HG03520 (cell line): Measurements from ENCODE around the gene USP20.

Experiments
- ATAC-seq: cut with Tn5 transposase; IDR thresholded peaks from one replicate; pipeline ENCODE4 v1.9.1; 2021; ENCODE audit warnings: mild to moderate bottlenecking, moderate library complexity; ENCODE audit not compliant: unreplicated experiment

USP20 gene

GRCh38 chr9:129871046-129871445 lies 35.8 kb downstream of the USP20 start:
- ATAC-seq: no peak

DNA sequence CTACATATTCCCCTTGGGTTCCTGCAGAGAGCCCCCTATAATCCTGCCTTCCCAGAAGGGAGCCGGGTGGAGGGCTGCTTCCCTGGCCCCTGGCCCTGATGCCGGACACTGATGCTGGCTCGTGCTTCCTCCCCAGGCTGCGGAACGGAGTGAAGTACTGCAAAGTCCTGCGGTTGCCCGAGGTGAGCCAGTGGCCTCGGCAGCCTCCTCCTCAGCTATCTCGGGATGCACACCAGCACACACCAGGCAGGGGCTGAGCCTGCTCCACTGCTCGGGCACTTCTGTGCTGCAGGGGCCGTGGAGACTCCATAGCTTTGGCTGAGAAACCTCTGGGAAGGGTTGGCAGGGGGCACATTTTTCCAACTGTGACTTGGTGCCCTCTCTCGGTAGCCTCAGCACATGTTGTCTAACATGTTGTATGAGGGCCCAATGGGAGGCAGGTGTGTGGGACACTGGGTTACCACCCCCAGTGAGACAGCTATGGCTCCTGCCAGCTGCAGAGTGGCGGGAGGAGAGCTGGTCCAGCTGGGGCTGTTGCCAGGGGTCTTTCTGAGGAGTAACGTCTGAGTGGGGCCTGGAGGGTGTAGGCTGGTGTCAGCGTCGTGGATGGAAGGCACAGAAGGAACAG lies 38.4 kb downstream of the USP20 start:
- no peak for ATAC-seq

DNA sequence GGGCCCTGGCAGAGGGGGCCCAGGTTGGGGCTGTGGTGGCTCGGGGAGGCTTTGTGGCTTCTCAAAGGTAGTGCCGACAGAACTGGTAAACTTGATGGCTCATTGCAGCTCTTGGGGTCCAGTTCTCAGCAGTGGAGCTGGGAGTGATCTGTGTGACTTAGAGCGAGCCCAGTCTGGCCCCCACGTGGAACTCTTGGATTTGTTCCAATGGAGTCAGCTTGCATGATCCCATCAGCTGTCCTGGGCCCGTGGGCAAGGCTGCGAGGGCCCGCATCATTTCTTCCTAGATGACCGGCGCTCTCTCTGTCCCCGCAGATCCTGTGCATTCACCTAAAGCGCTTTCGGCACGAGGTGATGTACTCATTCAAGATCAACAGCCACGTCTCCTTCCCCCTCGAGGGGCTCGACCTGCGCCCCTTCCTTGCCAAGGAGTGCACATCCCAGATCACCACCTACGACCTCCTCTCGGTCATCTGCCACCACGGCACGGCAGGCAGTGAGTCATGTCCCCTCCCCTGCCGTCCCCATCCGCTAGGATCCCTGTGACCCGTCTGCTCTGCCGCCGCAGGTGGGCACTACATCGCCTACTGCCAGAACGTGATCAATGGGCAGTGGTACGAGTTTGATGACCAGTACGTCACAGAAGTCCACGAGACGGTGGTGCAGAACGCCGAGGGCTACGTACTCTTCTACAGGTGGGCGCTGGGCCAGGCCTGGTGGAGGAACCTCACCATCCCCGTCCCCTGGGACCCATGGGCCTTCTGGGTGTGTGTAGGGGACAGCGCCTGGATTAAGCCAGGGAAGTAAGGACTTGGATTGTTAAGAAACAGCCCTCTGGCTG lies 39.2 kb downstream of the USP20 start:
- ATAC-seq: no peak

DNA sequence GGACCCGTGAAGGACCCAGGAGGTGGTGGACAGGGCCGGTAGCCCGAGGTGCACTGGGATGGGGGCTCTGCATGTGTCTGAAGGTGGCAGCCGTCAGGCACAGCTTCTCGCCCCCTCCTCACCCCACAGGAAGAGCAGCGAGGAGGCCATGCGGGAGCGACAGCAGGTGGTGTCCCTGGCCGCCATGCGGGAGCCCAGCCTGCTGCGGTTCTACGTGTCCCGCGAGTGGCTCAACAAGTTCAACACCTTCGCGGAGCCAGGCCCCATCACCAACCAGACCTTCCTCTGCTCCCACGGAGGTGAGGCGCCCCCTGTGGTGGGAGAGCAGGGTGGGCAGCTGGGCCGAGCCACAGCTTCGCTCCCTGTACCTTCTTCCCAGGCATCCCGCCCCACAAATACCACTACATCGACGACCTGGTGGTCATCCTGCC lies 39.9 kb downstream of the USP20 start:
- no peak for ATAC-seq

GRCh38 chr9:129875687-129876395 lies 40.6 kb downstream of the USP20 start:
- ATAC-seq: no peak

- ATAC-seq: no peak
These were observed 41.6 kb downstream of the USP20 start for GRCh38 chr9:129876815-129877214.

DNA sequence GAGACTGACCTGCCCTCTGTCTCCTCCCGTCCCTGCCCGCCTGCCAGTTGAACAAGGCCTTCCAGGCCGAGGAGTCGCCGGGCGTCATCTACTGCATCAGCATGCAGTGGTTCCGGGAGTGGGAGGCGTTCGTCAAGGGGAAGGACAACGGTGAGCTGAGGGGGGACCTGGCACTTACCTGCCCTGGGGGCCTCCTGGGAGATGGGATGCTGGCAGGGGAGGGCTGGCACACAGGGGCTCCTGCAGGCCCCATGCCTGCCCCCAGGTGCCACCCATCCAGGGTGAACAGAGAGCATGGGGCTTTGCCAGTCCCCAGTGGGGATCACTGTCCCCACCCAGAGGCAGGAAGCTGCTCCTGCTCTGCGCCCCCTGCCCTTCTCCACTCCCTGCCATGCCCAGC lies 43.0 kb downstream of the USP20 start:
- ATAC-seq: no peak

DNA sequence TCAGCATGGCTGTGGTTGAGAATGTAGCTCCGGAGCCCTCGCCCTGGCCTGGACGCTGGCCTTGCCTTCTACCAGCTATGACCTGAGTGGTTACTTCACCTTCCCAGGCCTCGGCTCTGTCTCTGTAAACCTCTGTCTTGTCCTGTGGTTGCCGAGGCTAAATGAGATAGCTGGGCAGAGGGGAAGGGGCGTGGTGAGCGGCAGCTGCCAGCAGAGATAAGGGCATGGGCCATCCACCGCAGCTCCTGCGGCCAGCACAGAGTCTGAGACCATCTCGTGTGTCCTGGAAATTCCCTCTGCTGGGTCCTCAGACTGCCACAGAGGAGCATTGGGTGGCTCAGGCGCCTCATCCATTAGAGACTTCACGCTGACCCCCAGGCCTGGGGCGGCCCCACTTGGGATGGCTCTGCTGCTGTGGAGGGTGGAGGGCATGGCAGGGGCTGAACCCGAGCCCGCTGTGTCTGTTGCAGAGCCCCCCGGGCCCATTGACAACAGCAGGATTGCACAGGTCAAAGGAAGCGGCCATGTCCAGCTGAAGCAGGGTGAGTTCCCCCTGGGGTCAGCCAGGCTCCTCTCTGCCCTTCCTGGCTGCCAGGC lies 43.9 kb downstream of the USP20 start:
- ATAC-seq: no peak

- no peak for ATAC-seq
These were observed 44.9 kb downstream of the USP20 start for GRCh38 chr9:129879991-129880653.

DNA sequence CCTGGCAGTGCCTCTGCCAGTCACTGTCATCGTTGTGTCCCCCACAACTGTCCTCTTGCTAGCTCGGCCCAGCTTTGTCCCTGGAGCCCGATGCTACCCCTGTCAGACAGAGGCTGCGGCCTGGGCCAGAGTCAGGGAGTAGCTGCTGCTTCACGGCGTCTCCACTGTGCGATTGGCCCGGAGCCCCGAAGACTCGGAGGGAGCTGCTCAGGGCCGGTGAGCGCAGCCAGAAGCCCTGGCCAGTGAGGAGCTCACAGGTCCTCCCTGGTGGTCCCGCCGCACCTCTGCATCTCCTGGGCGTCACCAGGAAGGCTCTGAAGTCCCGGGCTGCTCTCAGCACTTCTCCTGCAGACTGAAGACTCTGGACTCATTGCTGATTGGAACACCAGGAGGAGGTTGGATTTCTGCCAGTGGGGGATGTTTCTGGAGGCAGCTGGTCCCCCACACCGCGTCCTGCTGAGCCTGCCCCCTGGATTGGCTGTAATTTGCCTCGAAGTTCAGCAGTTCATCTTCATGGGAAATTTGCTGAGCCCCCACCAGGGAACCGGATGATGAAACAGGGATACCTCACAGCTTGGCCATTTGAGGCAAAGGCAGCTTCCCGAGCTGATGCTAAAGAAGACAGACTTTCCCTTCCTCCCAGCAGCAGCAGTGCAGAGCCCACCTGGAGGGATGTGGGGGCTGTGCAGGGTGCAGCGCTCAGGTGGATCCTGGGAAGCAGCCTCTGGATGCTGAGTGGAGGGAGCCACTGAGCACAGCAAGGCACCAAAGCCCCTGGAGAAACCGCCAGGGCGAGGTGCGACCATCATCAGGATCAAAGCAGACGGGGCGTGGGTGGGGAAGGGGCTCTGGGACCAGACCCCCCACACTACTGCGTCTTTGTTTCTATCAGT lies 45.6 kb downstream of the USP20 start:
- ATAC-seq: no peak

- no peak for ATAC-seq
These were observed 46.5 kb downstream of the USP20 start for GRCh38 chr9:129881547-129882324.

DNA sequence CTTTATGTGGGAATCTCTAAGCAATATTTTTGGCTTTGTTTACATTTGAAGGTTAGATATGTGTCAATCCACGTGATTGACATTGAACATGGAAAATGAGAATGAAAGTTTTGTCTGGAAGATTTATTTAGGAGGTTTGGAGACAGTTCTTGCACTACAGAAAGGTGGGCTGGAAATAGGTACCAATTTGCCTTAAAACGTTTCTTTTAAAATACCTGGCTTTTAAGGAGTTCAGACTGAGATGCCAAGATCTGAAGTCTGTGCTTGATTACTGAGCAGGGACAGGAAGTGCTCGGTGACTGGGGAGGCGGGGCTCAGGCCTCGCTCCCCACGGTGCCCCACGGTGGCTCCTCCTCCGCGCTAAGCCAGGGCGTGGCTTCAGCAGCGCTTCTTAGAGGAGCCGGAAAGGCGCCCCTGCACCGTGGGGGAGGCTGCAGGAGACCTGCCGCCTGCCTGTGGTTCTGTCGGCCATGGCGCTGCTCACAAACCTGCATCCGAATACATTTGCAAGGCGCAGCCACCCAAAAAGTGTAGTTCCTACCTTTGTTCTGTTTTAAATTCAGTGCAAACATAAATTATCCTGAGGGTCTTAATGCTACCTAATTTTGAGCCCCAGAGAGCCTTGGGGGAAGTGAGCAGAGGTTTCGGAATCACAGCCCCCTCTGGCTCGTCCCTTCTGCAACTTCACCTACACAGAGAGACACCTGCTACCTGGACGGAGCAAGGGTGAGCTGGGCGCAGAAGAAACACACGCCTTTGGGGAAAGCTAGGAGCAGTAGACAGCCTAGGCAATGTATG lies 49.2 kb downstream of the USP20 start:
- ATAC-seq: peak; percentile 48

GRCh38 chr9:129885018-129885669 lies 49.9 kb downstream of the USP20 start:
- ATAC-seq: no peak

GRCh38 chr9:129885670-129886106 lies 50.4 kb downstream of the USP20 start:
- ATAC-seq: no peak

- ATAC-seq: no peak
These were observed 51.2 kb downstream of the USP20 start for GRCh38 chr9:129886226-129887174.
